DOHH2 (cell line): ENCODE measurements around the gene RAB6B.

Experiments
- CTCF ChIP-seq: fragments of 200-600 bp; sonication (generic); IDR thresholded peaks from one replicate; pipeline ENCODE4 v1.5.1; 2014; ENCODE audit warnings: antibody characterized with exemption, mild to moderate bottlenecking, low read depth, low read length; ENCODE audit not compliant: poor library complexity, severe bottlenecking
- EZH2phosphoT487 ChIP-seq: fragments of 200-600 bp; sonication (generic); IDR thresholded peaks from 2 replicates; pipeline ENCODE4 v1.6.1; 2017; ENCODE audit warnings: borderline replicate concordance, mild to moderate bottlenecking, antibody characterized with exemption, low read length, moderate library complexity, mixed read lengths

- TF ChIP-seq CTCF (no peak), EZH2phosphoT487 (no peak)
Observed at GRCh38 chr3:133828576-133829309, 66.9 kb downstream of the RAB6B start.
